ENCODE data around the gene CDKN1A.

The CDKN1A gene

DNA sequence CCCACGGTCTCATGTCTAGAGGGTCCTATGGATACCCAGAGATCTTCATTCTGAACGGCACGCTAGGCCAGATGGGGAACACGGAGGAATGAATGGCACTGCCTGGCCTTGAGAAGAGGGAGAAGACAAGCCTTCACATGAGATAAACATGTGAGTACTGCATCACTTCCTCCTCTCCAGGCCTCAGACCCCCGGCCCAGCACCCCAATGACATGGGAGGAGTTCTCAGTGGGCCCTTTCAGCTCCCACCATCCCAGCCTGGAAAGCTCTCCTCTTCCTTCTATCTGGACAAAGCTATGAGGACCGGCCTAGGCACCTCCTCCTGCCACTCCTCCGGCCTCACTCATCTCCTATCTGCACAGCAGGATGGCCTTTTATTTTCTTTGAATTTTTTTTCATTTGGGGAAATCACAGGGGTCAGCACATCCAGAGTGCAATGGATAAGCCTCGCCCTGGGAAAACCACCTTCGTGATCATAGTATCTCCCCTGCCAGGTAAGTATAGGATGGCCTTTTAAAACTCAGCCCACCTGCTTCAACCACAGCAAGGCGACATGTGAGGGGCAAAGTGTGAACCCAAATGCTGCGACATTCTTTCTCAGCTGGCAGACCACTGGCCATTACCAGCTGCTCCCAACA is 39.2 kb upstream of the CDKN1A start (continued):
- TF ChIP-seq ZNF677 (tag by site-specific recombination; IDR thresholded peaks at IDR 0.05), result no peak
- TF ChIP-seq, protein P1, sequence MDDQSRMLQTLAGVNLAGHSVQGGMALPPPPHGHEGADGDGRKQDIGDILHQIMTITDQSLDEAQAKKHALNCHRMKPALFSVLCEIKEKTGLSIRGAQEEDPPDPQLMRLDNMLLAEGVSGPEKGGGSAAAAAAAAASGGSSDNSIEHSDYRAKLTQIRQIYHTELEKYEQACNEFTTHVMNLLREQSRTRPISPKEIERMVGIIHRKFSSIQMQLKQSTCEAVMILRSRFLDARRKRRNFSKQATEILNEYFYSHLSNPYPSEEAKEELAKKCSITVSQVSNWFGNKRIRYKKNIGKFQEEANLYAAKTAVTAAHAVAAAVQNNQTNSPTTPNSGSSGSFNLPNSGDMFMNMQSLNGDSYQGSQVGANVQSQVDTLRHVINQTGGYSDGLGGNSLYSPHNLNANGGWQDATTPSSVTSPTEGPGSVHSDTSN (CRISPR knock-in tag; IDR thresholded peaks at IDR 0.05), result no peak
- TF ChIP-seq, protein P2, sequence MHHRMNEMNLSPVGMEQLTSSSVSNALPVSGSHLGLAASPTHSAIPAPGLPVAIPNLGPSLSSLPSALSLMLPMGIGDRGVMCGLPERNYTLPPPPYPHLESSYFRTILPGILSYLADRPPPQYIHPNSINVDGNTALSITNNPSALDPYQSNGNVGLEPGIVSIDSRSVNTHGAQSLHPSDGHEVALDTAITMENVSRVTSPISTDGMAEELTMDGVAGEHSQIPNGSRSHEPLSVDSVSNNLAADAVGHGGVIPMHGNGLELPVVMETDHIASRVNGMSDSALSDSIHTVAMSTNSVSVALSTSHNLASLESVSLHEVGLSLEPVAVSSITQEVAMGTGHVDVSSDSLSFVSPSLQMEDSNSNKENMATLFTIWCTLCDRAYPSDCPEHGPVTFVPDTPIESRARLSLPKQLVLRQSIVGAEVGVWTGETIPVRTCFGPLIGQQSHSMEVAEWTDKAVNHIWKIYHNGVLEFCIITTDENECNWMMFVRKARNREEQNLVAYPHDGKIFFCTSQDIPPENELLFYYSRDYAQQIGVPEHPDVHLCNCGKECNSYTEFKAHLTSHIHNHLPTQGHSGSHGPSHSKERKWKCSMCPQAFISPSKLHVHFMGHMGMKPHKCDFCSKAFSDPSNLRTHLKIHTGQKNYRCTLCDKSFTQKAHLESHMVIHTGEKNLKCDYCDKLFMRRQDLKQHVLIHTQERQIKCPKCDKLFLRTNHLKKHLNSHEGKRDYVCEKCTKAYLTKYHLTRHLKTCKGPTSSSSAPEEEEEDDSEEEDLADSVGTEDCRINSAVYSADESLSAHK (tag by site-specific recombination; IDR thresholded peaks at IDR 0.05), result no peak
- no peak for TF ChIP-seq OVOL3 (tag by site-specific recombination; IDR thresholded peaks at IDR 0.05)
- TF ChIP-seq, protein P3, sequence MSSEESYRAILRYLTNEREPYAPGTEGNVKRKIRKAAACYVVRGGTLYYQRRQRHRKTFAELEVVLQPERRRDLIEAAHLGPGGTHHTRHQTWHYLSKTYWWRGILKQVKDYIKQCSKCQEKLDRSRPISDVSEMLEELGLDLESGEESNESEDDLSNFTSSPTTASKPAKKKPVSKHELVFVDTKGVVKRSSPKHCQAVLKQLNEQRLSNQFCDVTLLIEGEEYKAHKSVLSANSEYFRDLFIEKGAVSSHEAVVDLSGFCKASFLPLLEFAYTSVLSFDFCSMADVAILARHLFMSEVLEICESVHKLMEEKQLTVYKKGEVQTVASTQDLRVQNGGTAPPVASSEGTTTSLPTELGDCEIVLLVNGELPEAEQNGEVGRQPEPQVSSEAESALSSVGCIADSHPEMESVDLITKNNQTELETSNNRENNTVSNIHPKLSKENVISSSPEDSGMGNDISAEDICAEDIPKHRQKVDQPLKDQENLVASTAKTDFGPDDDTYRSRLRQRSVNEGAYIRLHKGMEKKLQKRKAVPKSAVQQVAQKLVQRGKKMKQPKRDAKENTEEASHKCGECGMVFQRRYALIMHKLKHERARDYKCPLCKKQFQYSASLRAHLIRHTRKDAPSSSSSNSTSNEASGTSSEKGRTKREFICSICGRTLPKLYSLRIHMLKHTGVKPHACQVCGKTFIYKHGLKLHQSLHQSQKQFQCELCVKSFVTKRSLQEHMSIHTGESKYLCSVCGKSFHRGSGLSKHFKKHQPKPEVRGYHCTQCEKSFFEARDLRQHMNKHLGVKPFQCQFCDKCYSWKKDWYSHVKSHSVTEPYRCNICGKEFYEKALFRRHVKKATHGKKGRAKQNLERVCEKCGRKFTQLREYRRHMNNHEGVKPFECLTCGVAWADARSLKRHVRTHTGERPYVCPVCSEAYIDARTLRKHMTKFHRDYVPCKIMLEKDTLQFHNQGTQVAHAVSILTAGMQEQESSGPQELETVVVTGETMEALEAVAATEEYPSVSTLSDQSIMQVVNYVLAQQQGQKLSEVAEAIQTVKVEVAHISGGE (tag by site-specific recombination; conservative IDR thresholded peaks at IDR 0.05; ENCODE audit: low read depth), result no peak
- no peak for TF ChIP-seq TCF7L2 (IDR thresholded peaks at IDR 0.05; ENCODE audit: borderline replicate concordance, low read depth, low read length)
- no peak for TF ChIP-seq KLF7 (tag by site-specific recombination; IDR thresholded peaks at IDR 0.05; ENCODE audit: borderline replicate concordance)
- TF ChIP-seq, protein P4, sequence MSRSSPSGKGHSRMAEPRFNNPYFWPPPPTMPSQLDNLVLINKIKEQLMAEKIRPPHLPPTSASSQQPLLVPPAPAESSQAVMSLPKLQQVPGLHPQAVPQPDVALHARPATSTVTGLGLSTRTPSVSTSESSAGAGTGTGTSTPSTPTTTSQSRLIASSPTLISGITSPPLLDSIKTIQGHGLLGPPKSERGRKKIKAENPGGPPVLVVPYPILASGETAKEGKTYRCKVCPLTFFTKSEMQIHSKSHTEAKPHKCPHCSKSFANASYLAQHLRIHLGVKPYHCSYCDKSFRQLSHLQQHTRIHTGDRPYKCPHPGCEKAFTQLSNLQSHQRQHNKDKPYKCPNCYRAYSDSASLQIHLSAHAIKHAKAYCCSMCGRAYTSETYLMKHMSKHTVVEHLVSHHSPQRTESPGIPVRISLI (tag by site-specific recombination; IDR thresholded peaks at IDR 0.05), result no peak
- no peak for TF ChIP-seq ZNF335 (tag by site-specific recombination; conservative IDR thresholded peaks at IDR 0.05)

DNA sequence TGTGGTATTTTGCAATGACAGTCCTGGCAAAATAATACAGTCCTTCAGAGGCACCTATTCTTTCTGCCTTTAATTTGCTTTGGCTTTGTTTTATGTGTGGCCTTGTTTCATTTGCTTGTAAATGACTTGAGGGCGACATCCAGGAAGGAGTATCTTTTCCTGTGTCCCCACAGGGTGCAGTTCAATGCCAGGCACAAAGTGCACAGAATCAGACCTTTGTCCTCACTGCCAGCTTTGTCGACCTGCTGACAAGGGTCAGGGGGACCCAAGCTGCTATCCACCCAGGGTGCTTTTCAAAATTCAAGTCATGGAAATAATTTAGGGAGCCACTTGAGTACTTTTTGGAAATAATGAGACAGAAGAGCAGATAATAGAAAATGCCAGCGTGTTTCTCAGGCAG is 37.0 kb upstream of the CDKN1A start:
- H3K9me3 ChIP-seq (ENCODE audit: control insufficient read depth, insufficient read depth, low read depth, low read length), result no peaks in the 10 kb centered on the region
- ChIA-PET POLR2A (interaction anchor here (0.6 to 3.4 kb wide), 2 partner anchors 38 to 186 kb away, joined by 3 to 14 read pairs; partner anchors contain the start of gene CDKN1A), CTCF (interaction anchor here (1.4 to 2.0 kb wide), 2 partner anchors 17 to 26 kb away, joined by 5 to 7 read pairs; no protein-coding TSS in a partner anchor)
- no peak overlapping the region for H3K4me3 ChIP-seq (ENCODE audit: low read depth, low read length)
- H3K27ac ChIP-seq (ENCODE audit: extremely low read depth, low read depth, low read length), result no peak overlapping the region
- peaks cover 10% of the 10 kb centered on the region for H3K4me1 ChIP-seq (ENCODE audit: control insufficient read depth, insufficient read depth, low read length)
- H3K36me3 ChIP-seq (ENCODE audit: control insufficient read depth in 2 of 2, insufficient read depth in 1 of 2, low read length in 2 of 2), result no peaks in the 10 kb centered on the region
- TF ChIP-seq, protein P5, sequence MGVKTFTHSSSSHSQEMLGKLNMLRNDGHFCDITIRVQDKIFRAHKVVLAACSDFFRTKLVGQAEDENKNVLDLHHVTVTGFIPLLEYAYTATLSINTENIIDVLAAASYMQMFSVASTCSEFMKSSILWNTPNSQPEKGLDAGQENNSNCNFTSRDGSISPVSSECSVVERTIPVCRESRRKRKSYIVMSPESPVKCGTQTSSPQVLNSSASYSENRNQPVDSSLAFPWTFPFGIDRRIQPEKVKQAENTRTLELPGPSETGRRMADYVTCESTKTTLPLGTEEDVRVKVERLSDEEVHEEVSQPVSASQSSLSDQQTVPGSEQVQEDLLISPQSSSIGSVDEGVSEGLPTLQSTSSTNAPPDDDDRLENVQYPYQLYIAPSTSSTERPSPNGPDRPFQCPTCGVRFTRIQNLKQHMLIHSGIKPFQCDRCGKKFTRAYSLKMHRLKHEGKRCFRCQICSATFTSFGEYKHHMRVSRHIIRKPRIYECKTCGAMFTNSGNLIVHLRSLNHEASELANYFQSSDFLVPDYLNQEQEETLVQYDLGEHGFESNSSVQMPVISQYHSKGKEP (tag by site-specific recombination; IDR thresholded peaks at IDR 0.05), result no peak
- TF ChIP-seq, protein P6, sequence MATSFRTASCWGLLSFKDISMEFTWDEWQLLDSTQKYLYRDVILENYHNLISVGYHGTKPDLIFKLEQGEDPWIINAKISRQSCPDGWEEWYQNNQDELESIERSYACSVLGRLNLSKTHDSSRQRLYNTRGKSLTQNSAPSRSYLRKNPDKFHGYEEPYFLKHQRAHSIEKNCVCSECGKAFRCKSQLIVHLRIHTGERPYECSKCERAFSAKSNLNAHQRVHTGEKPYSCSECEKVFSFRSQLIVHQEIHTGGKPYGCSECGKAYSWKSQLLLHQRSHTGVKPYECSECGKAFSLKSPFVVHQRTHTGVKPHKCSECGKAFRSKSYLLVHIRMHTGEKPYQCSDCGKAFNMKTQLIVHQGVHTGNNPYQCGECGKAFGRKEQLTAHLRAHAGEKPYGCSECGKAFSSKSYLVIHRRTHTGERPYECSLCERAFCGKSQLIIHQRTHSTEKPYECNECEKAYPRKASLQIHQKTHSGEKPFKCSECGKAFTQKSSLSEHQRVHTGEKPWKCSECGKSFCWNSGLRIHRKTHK (tag by site-specific recombination; IDR thresholded peaks at IDR 0.05), result no peak
- TF ChIP-seq RBAK (tag by site-specific recombination; IDR thresholded peaks at IDR 0.05) (no peak), ZNF114 (tag by site-specific recombination; IDR thresholded peaks at IDR 0.05) (no peak), ZNF239 (tag by site-specific recombination; IDR thresholded peaks at IDR 0.05) (no peak), ZNF426 (tag by site-specific recombination; IDR thresholded peaks at IDR 0.05) (no peak), ZSCAN16 (tag by site-specific recombination; IDR thresholded peaks at IDR 0.05) (no peak), ZNF221 (tag by site-specific recombination; IDR thresholded peaks at IDR 0.05; ENCODE audit: borderline replicate concordance) (no peak), ZNF626 (tag by site-specific recombination; IDR thresholded peaks at IDR 0.05) (no peak), GLIS2 (tag by site-specific recombination; IDR thresholded peaks at IDR 0.05) (no peak)
- TF ChIP-seq, protein P7, sequence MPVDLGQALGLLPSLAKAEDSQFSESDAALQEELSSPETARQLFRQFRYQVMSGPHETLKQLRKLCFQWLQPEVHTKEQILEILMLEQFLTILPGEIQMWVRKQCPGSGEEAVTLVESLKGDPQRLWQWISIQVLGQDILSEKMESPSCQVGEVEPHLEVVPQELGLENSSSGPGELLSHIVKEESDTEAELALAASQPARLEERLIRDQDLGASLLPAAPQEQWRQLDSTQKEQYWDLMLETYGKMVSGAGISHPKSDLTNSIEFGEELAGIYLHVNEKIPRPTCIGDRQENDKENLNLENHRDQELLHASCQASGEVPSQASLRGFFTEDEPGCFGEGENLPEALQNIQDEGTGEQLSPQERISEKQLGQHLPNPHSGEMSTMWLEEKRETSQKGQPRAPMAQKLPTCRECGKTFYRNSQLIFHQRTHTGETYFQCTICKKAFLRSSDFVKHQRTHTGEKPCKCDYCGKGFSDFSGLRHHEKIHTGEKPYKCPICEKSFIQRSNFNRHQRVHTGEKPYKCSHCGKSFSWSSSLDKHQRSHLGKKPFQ (tag by site-specific recombination; IDR thresholded peaks at IDR 0.05), result no peak
- TF ChIP-seq, protein P8, sequence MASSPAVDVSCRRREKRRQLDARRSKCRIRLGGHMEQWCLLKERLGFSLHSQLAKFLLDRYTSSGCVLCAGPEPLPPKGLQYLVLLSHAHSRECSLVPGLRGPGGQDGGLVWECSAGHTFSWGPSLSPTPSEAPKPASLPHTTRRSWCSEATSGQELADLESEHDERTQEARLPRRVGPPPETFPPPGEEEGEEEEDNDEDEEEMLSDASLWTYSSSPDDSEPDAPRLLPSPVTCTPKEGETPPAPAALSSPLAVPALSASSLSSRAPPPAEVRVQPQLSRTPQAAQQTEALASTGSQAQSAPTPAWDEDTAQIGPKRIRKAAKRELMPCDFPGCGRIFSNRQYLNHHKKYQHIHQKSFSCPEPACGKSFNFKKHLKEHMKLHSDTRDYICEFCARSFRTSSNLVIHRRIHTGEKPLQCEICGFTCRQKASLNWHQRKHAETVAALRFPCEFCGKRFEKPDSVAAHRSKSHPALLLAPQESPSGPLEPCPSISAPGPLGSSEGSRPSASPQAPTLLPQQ (tag by site-specific recombination; IDR thresholded peaks at IDR 0.05), result no peak
